Activated B cell treated with CpG ODN at 0.5 μM for 24 hours (primary cell): ENCODE results near the gene PHF21A. TPM values are rescaled to one million over a fixed set of nuclear protein-coding genes. Genes with fewer than 3 reads are reported as not detected.

Source experiments
- ATAC-seq: fragments of 200-7000 bp; cut with Tn5 transposase; one replicate; pipeline ENCODE4 v1.10.0; 2021; ENCODE audit warnings: low read depth, mild to moderate bottlenecking, moderate library complexity
- CTCF ChIA-PET: fragments of 350-600 bp; sonication (Branson Sonifier 250); formaldehyde crosslinking; loops from one replicate; lab custom pipeline; 2021; ENCODE audit warnings: antibody characterized with exemption; lab: Charles Lee
- POLR2A ChIA-PET: fragments of 350-600 bp; sonication (Branson Sonifier 250); formaldehyde crosslinking; loops from one replicate; lab custom pipeline; 2021; ENCODE audit warnings: antibody characterized with exemption; lab: Charles Lee
- DNase-seq: peaks from one replicate; pipeline ENCODE4 v3.0.0; 2022
- H3K27ac Mint-ChIP-seq: one replicate; pipeline ENCODE4 v1.8.0; 2020; ENCODE audit warnings: mixed read lengths
- H3K27me3 Mint-ChIP-seq: one replicate; pipeline ENCODE4 v1.8.0; 2021; ENCODE audit warnings: mixed read lengths
- H3K36me3 Mint-ChIP-seq: one replicate; pipeline ENCODE4 v1.8.0; 2021; ENCODE audit warnings: low read depth, mixed read lengths
- H3K4me1 Mint-ChIP-seq: one replicate; pipeline ENCODE4 v1.8.0; 2021; ENCODE audit warnings: mixed read lengths
- H3K4me3 Mint-ChIP-seq: one replicate; pipeline ENCODE4 v1.8.0; 2020; ENCODE audit warnings: mild to moderate bottlenecking, mixed read lengths
- H3K9me3 Mint-ChIP-seq: one replicate; pipeline ENCODE4 v1.8.0; 2020; ENCODE audit warnings: mixed read lengths
- intact Hi-C: fragments of 100-400 bp; cut with micrococcal nuclease; formaldehyde crosslinking; loops from one replicate; pipeline ENCODE4 v1.15.1; 2024
- total RNA-seq: library from RNA; stranded (reverse); gene quantifications from 2 replicates; pipeline ENCODE4 v1.2.3, GENCODE V29; 2022
- TF ChIP-seq, protein P1 (sequence below): fragments of 200-600 bp; IDR thresholded peaks from one replicate; pipeline ENCODE4 v1.8.0; 2022; ENCODE audit warnings: antibody characterized with exemption, mild to moderate bottlenecking

PHF21A gene
- total RNA-seq, 1 donor from 2014 or later, result 71.0 TPM

- peaks cover 38% of the 10 kb centered on the region for H3K36me3 Mint-ChIP-seq
- intact Hi-C loops, result loop anchor here (1.0 to 2.0 kb wide), 2 partner anchors 9 to 43 kb away; no protein-coding TSS in a partner anchor
- H3K4me3 Mint-ChIP-seq, result peak overlapping the region; percentile 78
- peak overlapping the region; percentile 97 for H3K27ac Mint-ChIP-seq
- ChIA-PET POLR2A (interaction anchor here (0.6 to 8.2 kb wide), 6 partner anchors 12 to 198 kb away, joined by 3 to 263 read pairs (median 4); partner anchors contain the start of gene CRY2), CTCF (interaction anchor here (0.8 to 1.4 kb wide), 2 partner anchors 44 to 85 kb away, joined by 4 to 6 read pairs; no protein-coding TSS in a partner anchor)
- H3K9me3 Mint-ChIP-seq, result no peaks in the 10 kb centered on the region
- TF ChIP-seq, protein P1, sequence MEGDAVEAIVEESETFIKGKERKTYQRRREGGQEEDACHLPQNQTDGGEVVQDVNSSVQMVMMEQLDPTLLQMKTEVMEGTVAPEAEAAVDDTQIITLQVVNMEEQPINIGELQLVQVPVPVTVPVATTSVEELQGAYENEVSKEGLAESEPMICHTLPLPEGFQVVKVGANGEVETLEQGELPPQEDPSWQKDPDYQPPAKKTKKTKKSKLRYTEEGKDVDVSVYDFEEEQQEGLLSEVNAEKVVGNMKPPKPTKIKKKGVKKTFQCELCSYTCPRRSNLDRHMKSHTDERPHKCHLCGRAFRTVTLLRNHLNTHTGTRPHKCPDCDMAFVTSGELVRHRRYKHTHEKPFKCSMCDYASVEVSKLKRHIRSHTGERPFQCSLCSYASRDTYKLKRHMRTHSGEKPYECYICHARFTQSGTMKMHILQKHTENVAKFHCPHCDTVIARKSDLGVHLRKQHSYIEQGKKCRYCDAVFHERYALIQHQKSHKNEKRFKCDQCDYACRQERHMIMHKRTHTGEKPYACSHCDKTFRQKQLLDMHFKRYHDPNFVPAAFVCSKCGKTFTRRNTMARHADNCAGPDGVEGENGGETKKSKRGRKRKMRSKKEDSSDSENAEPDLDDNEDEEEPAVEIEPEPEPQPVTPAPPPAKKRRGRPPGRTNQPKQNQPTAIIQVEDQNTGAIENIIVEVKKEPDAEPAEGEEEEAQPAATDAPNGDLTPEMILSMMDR, result no peak
- peaks cover 77% of the 10 kb centered on the region for H3K4me1 Mint-ChIP-seq
- no peaks in the 10 kb centered on the region for H3K27me3 Mint-ChIP-seq
- ATAC-seq (no peak), DNase-seq (peak; percentile 17)
These were observed 199.5 kb downstream of the PHF21A start for GRCh38 chr11:45921561-45922424.

GRCh38 chr11:45920531-45921477 lies 200.4 kb downstream of the PHF21A start:
- Mint-ChIP-seq H3K9me3 (no peaks in the 10 kb centered on the region), H3K4me3 (peak overlapping the region; percentile 78), H3K4me1 (peaks cover 76% of the 10 kb centered on the region), H3K27ac (peak overlapping the region; percentile 97), H3K36me3 (peaks cover 35% of the 10 kb centered on the region), H3K27me3 (no peaks in the 10 kb centered on the region)
- ATAC-seq, result no peak
- TF ChIP-seq, protein P1, result no peak
- DNase-seq, result no peak
- ChIA-PET CTCF (interaction anchor here (0.8 to 1.4 kb wide), 2 partner anchors 10 to 45 kb away, joined by 4 to 6 read pairs; no protein-coding TSS in a partner anchor), POLR2A (interaction anchor here (0.6 to 8.2 kb wide), 4 partner anchors 13 to 199 kb away, joined by 3 to 263 read pairs (median 4); partner anchors contain the start of gene CRY2)
- intact Hi-C loops, result no loop called here

- ChIA-PET CTCF (no interaction called here), POLR2A (interaction anchor here (8.2 kb wide), 1 partner anchor 14 kb away, joined by 263 read pairs; no protein-coding TSS in a partner anchor)
- DNase-seq (no peak), ATAC-seq (no peak)
- TF ChIP-seq, protein P1, result no peak
- no peaks in the 10 kb centered on the region for H3K27me3 Mint-ChIP-seq
- no peaks in the 10 kb centered on the region for H3K9me3 Mint-ChIP-seq
- peak overlapping the region; percentile 78 for H3K4me3 Mint-ChIP-seq
- peaks cover 40% of the 10 kb centered on the region for H3K36me3 Mint-ChIP-seq
- peaks cover 77% of the 10 kb centered on the region for H3K4me1 Mint-ChIP-seq
- peak overlapping the region; percentile 97 for H3K27ac Mint-ChIP-seq
- intact Hi-C loops, result loop anchor here (5.0 kb wide), 2 partner anchors 113 to 202 kb away; partner anchors contain the start of genes PHF21A and SLC35C1
These were observed 201.3 kb downstream of the PHF21A start for GRCh38 chr11:45919806-45920530.

GRCh38 chr11:45918962-45919675 lies 202.1 kb downstream of the PHF21A start:
- ATAC-seq (no peak), DNase-seq (no peak)
- H3K27me3 Mint-ChIP-seq, result no peaks in the 10 kb centered on the region
- H3K27ac Mint-ChIP-seq, result peak overlapping the region; percentile 97
- peaks cover 68% of the 10 kb centered on the region for H3K4me1 Mint-ChIP-seq
- CTCF ChIA-PET, result interaction anchor here (1.3 to 2.0 kb wide), 3 partner anchors 11 to 87 kb away, joined by 7 to 10 read pairs (median 8); no protein-coding TSS in a partner anchor
- TF ChIP-seq, protein P1, result no peak
- intact Hi-C loops, result loop anchor here (1.0 to 5.0 kb wide), 6 partner anchors 11 to 203 kb away; partner anchors contain the start of genes CRY2, MAPK8IP1, PHF21A and SLC35C1
- H3K4me3 Mint-ChIP-seq, result peak overlapping the region; percentile 94
- H3K9me3 Mint-ChIP-seq, result no peaks in the 10 kb centered on the region
- peaks cover 42% of the 10 kb centered on the region for H3K36me3 Mint-ChIP-seq
- POLR2A ChIA-PET, result interaction anchor here (1.9 to 8.2 kb wide), 2 partner anchors 15 to 46 kb away, joined by 12 to 263 read pairs; no protein-coding TSS in a partner anchor
